ENCODE measurements around the gene GPHB5. TPM values are rescaled to one million over a fixed set of nuclear protein-coding genes. Genes with fewer than 3 reads are reported as not detected.

The GPHB5 gene
- total and polyA plus RNA-seq, 9 of the 15 experiments (the other 6 are each of a cell fraction or from before 2014, with no cell fraction given): not detected

DNA sequence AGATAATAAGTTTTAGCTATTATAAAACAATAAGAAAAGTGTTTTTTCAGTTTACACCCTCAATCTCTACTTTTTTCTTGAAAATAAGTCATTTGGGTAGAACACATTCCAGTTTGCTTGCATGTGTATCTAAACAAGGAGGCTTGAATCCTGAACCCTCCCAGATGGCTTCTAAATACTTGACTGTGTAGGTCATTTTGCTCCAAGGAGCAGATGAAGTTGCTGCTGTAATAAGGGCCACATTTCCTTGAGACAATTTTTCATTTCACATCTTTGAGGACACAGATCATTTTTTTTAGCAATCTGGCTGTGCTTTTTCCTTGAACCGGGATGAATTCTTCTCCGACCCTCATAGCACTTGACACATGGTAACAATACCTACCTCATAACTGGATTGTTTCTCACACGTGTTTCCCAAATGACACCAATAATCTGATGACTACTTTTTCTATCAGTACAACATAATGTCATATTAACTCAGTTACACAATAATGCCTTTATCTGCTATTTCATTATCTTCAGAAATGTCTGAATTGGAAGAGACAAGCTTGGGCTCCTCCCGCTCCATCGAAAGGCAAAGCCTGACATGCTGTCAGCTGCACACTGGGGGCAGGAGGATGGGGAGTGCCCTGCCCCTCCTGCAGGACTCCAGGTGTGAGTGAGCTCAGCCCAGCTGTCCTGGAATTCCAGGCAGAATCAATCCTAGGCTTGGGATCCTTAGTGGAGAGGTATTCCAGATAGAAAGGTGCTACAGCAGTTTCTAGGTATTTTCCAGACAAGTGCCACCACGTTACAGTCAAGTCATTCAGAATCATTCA lies 30.9 kb downstream of the GPHB5 start:
- ATAC-seq: no peak
- H3K9me1 ChIP-seq (ENCODE audit: control insufficient read depth, insufficient read depth, low read length): no peaks in the 10 kb centered on the region
- in situ Hi-C loops (cut with MboI) (loop anchor here (25.0 kb wide), 1 partner anchor 1401 kb away; no protein-coding TSS in a partner anchor), intact Hi-C loops (cut with micrococcal nuclease) (no loop called here)
- POLR2A ChIA-PET: no interaction called here
- no peak overlapping the region for H3K9ac ChIP-seq (ENCODE audit: insufficient read depth in 1 of 2, low read depth in 2 of 2, low read length in 2 of 2)
- H3K4me1 ChIP-seq (replicated peaks in 1 of 2; ENCODE audit: control insufficient read depth in 2 of 2, insufficient read depth in 2 of 2, low read length in 2 of 2): no peaks in the 10 kb centered on the region
- no peak for FAIRE-seq
- H4K20me1 ChIP-seq (replicated peaks; ENCODE audit: control insufficient read depth, insufficient read depth, low read length): no peaks in the 10 kb centered on the region
- WGBS (ENCODE audit: insufficient coverage, low coverage, missing lambda C conversion rate): 0% methylated on average over 6 of the region's 6 CpGs
- H3K36me3 ChIP-seq (ENCODE audit: control insufficient read depth, insufficient read depth, low read length): no peaks in the 10 kb centered on the region
- CTCF ChIA-PET (ENCODE audit: low intra/inter-chr PET ratio): no interaction called here
- H3K4me3 ChIP-seq: no peak overlapping the region
- H3K4me2 ChIP-seq (ENCODE audit: insufficient read depth, low read length): no peak overlapping the region
- no peak overlapping the region for H2AFZ ChIP-seq (ENCODE audit: low read depth, low read length)
- H3K27me3 ChIP-seq (ENCODE audit: control insufficient read depth in 2 of 2, insufficient read depth in 2 of 2, low read length in 2 of 2): 0 out of 5 replicates have a peak, but pooled peaks cover 0 to 9% of the 10 kb centered on the region in 2 experiments
- no peaks in the 10 kb centered on the region for H3K9me3 ChIP-seq (replicated peaks; ENCODE audit: control insufficient read depth, insufficient read depth, low read depth, low read length)
- H3K79me2 ChIP-seq (ENCODE audit: control insufficient read depth, insufficient read depth, low read length): no peaks in the 10 kb centered on the region
- no peak for DNase-seq (ENCODE audit: extremely low read depth in 1 of 4, low spot score in 3 of 4)
- no peak for TF ChIP-seq PCBP2 (IDR thresholded peaks at IDR 0.05; ENCODE audit: low read depth, low read length, poor library complexity, severe bottlenecking)
- no peak for TF ChIP-seq NCOA6 (IDR thresholded peaks at IDR 0.05)
- no peak for TF ChIP-seq LARP7 (IDR thresholded peaks at IDR 0.05)
- TF ChIP-seq ZNF41 (CRISPR knock-in tag; conservative IDR thresholded peaks at IDR 0.05): no peak
- TF ChIP-seq, protein P1, sequence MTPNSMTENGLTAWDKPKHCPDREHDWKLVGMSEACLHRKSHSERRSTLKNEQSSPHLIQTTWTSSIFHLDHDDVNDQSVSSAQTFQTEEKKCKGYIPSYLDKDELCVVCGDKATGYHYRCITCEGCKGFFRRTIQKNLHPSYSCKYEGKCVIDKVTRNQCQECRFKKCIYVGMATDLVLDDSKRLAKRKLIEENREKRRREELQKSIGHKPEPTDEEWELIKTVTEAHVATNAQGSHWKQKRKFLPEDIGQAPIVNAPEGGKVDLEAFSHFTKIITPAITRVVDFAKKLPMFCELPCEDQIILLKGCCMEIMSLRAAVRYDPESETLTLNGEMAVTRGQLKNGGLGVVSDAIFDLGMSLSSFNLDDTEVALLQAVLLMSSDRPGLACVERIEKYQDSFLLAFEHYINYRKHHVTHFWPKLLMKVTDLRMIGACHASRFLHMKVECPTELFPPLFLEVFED (CRISPR knock-in tag; conservative IDR thresholded peaks at IDR 0.05): no peak
- TF ChIP-seq DNMT1 (IDR thresholded peaks at IDR 0.05): no peak
- TF ChIP-seq TAL1 (IDR thresholded peaks at IDR 0.05): no peak
- no peak for TF ChIP-seq ZNF282 (CRISPR knock-in tag; IDR thresholded peaks at IDR 0.05)
- TF ChIP-seq, protein P2, sequence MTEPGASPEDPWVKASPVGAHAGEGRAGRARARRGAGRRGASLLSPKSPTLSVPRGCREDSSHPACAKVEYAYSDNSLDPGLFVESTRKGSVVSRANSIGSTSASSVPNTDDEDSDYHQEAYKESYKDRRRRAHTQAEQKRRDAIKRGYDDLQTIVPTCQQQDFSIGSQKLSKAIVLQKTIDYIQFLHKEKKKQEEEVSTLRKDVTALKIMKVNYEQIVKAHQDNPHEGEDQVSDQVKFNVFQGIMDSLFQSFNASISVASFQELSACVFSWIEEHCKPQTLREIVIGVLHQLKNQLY (CRISPR knock-in tag; conservative IDR thresholded peaks at IDR 0.05): no peak
- H3K27ac ChIP-seq (ENCODE audit: extremely low read depth, low read depth, low read length): no peak overlapping the region
- no TSS peak for BruUV-seq (replicated peaks)

Measured in K562 (cell line).